ENCODE results near the gene CYB561D1. TPM values are rescaled to one million over a fixed set of nuclear protein-coding genes. Genes with fewer than 3 reads are reported as not detected.

The CYB561D1 gene
- total and polyA plus RNA-seq, 2 of the 8 experiments (the other 6 are each of a cell fraction or from before 2014, with no cell fraction given): 3.6 to 3.8 TPM

DNA sequence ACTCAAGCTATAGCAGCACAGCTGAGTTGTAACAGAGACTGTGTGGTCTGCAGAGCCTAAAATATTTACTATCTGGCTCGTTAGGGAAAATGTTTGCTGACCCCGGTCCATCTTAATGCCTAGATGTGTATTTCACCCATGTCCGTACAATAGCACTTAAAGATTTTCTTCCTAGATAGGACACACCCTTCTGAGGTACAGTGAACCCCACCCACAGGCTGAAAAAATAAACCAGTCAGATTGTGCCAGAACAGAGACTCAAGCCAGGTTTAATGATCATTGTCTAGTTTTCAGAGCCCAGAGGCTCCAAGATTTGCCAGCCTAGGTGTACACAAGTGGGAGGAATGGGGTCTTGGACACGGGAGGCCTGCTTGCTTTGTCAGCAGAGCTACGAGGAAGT, 10.0 kb downstream of the CYB561D1 start (continued):
- TF ChIP-seq, protein P1, sequence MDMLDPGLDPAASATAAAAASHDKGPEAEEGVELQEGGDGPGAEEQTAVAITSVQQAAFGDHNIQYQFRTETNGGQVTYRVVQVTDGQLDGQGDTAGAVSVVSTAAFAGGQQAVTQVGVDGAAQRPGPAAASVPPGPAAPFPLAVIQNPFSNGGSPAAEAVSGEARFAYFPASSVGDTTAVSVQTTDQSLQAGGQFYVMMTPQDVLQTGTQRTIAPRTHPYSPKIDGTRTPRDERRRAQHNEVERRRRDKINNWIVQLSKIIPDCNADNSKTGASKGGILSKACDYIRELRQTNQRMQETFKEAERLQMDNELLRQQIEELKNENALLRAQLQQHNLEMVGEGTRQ (IDR thresholded peaks at IDR 0.05; ENCODE audit: low read length): no peak
- TF ChIP-seq POLR2A (IDR thresholded peaks at IDR 0.05; ENCODE audit: control extremely low read depth in 1 of 2, low read depth in 2 of 2, low read length in 2 of 2) (no peak), EP300 (IDR thresholded peaks at IDR 0.05; ENCODE audit: borderline replicate concordance in 1 of 2, low read depth in 2 of 2, low read length in 2 of 2) (no peak), TAF7 (optimal IDR thresholded peaks at IDR 0.05; ENCODE audit: borderline replicate concordance, low read depth, low read length) (no peak), POU5F1 (IDR thresholded peaks at IDR 0.05; ENCODE audit: low read depth, low read length) (no peak), SIRT6 (IDR thresholded peaks at IDR 0.05; ENCODE audit: low read length) (no peak), CBX8 (IDR thresholded peaks at IDR 0.05; ENCODE audit: borderline replicate concordance, low read depth, low read length) (no peak)
- TF ChIP-seq, protein P2, sequence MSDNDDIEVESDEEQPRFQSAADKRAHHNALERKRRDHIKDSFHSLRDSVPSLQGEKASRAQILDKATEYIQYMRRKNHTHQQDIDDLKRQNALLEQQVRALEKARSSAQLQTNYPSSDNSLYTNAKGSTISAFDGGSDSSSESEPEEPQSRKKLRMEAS (IDR thresholded peaks at IDR 0.05): no peak

Data from H1 (cell line).